Measurements from ENCODE around the gene ATP11B. TPM values are rescaled to one million over a fixed set of nuclear protein-coding genes. Genes with fewer than 3 reads are reported as not detected.

ATP11B gene
- total RNA-seq, 2 donors from 2014 or later: 91.1 to 105 TPM

DNA sequence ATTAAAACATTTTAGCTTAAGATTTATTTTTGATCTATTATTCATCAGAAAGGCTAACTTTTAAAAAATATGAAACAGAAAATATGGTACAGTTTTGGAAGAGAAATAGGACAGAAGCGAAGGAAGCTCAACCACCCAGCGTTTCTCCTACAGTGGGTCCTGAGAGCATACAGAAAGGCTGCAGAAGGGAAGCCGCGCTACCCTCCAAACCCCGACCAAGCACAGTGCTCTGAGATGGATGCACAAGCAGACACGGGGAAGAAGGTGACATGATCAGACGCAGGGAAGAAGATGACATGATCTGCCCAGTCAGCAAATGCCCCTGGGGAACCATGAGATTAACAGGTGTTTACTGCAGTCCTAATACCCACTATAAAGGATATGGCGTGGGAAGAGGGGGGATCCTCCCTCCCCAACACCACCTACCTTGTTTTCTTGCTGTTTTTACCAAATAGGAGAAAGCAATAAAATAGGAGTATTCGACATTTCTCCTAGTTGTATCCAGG, 172.6 kb downstream of the ATP11B start:
- no peaks in the 10 kb centered on the region for H3K27me3 Mint-ChIP-seq (ENCODE audit: low read depth)
- peaks cover 1 to 2% of the 10 kb centered on the region in 2 donors for H3K36me3 Mint-ChIP-seq (ENCODE audit: insufficient read depth in 2 of 2)
- no peaks in the 10 kb centered on the region for H3K9me3 Mint-ChIP-seq
- H3K4me3 Mint-ChIP-seq: peak overlapping the region; percentile 10 to 80
- H3K27ac Mint-ChIP-seq: peak overlapping the region; percentile 40
- ATAC-seq (replicated peaks in 1 of 2) (no peak), DNase-seq (no peak)
- H3K4me1 Mint-ChIP-seq (ENCODE audit: low read depth): peaks cover 50% of the 10 kb centered on the region

DNA sequence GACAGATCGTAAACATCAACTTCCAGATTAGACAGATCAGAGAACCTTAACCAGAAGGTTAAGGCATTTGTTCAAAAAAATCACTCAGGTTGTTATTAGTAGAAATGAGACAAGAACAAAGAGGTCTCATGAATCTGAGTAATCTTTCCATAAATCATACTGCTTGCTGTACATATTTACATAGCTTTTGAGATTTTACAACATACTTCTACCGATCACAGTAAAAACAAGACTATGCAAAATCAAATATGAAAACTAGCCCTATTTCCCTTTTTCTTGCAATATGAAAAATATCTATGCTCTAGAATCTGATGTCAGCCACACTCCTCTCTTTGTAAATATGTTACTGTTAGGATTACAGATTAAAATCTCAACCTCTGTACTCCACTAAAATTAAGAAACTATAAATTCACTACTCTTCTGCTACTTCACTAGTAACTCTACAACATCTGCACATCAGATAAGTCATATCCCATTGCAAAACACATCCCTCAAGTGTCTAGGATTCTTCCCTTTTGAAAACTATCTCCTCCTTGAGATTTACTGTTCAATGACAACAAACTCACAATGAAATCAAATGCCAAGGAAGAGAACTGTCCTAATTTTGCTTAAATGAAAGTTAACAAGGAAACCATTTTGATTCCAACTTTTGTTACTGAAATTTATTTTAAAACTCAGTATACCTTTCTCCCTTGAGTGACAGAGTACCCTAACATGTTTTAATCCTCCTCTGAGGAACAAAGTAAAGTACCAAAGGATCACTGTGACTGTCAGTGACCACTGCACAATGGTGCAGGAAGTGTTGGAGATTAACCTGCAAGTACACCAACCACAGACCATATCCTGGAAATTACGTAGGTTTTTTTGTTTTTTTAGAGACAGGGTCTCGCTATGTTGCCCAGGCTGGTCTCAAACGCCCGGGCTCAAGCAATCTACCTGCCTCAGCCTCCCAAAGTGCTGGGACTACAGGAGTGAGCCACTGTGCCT, 174.2 kb downstream of the ATP11B start:
- no peak for DNase-seq
- peaks cover 63% of the 10 kb centered on the region for H3K4me1 Mint-ChIP-seq (ENCODE audit: low read depth)

DNA sequence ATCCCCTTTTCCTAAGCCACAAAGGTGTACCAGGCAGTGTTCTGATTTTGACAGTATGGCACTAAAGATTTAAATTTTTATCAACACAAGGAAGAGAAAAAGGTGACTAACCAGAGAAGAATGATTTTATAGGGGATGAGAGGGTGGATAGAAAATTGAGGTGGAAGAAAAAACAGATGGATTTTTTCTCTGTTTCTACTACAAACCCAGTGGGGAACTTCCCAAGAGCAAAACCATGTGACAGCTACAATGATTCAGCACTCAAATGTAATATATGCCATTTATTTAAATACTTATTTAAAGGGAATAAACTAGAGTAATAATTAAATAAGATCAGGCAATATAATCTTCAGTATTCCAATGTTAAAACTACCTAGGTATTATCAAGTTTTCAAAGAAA, 176.0 kb downstream of the ATP11B start:
- no peak for DNase-seq
- Mint-ChIP-seq H3K36me3 (ENCODE audit: insufficient read depth in 2 of 2) (peaks cover 0 to 2% of the 10 kb centered on the region in 2 donors), H3K27me3 (ENCODE audit: low read depth) (no peaks in the 10 kb centered on the region), H3K4me1 (ENCODE audit: low read depth) (peaks cover 65% of the 10 kb centered on the region), H3K4me3 (peak overlapping the region in 1 of 2 donors; percentile 45), H3K9me3 (no peaks in the 10 kb centered on the region), H3K27ac (peak overlapping the region; percentile 61)
- no peak for ATAC-seq (replicated peaks in 1 of 2)

More for the DNA sequence above, 174.2 kb downstream of the ATP11B start:
- no peaks in the 10 kb centered on the region for H3K9me3 Mint-ChIP-seq
- peak overlapping the region; percentile 85 for H3K27ac Mint-ChIP-seq
- H3K27me3 Mint-ChIP-seq (ENCODE audit: low read depth): no peaks in the 10 kb centered on the region
- ATAC-seq (replicated peaks in 1 of 2): peak; percentile 79 to 83
- H3K4me3 Mint-ChIP-seq: peak overlapping the region; percentile 46 to 80
- peaks cover 1 to 2% of the 10 kb centered on the region in 2 donors for H3K36me3 Mint-ChIP-seq (ENCODE audit: insufficient read depth in 2 of 2)

DNA sequence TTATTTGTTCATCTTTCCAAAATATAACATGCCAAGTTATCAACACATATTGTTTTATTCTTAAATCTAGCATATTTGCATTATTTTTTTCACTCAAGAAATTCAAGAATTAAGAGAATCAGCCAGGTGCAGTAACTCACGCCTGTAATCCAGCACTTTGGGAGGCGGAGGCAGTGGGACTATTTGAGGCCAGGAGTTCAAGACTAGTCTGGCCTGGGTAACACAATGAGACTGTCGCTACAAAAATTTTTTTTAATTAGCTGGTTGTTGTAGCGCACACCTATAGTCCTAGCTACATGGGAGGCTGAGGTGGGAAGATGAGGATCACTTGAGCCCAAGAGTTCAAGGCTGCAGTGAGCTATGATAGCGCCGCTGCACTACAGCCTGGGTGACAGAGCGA, 176.5 kb downstream of the ATP11B start:
- Mint-ChIP-seq H3K27ac (no peak overlapping the region), H3K4me1 (ENCODE audit: low read depth) (peaks cover 65% of the 10 kb centered on the region), H3K4me3 (no peak overlapping the region), H3K36me3 (ENCODE audit: insufficient read depth in 2 of 2) (peaks cover 0 to under 1% of the 10 kb centered on the region in 2 donors), H3K9me3 (no peaks in the 10 kb centered on the region), H3K27me3 (ENCODE audit: low read depth) (no peaks in the 10 kb centered on the region)
- no peak for ATAC-seq (replicated peaks in 1 of 2)
- DNase-seq: no peak

DNA sequence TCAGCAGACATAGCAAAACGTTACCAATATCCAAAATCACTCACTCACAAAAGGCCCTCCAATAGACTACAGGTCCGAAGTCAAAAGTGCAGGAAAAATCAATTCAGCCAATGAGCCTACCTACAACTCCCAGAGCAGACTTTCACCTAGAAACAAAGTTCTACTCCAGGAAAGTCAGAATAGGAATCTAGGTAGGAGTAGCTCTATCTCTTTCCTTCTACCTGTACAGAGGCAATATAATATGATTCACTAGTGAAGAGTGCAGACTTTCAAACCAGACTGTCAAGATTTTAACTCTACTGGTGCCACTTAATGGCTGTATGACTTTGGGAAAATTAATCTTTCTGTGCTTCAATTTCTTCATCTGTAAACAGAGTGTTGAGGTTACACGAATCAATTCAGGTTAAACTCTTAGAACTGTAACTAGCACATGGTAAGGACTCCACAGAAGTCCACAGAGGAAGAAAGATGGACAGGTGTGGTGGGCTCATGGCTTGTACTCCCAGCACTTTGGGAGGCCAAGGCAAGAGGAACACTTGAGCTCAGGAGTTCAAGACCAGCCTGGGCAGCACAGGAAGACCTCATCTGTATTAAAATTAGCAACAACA, 177.6 kb downstream of the ATP11B start:
- no peaks in the 10 kb centered on the region for H3K9me3 Mint-ChIP-seq
- peaks cover 65% of the 10 kb centered on the region for H3K4me1 Mint-ChIP-seq (ENCODE audit: low read depth)
- H3K36me3 Mint-ChIP-seq (ENCODE audit: insufficient read depth in 2 of 2): no peaks in the 10 kb centered on the region
- H3K27me3 Mint-ChIP-seq (ENCODE audit: low read depth): no peaks in the 10 kb centered on the region
- DNase-seq: no peak
- ATAC-seq (replicated peaks in 1 of 2): no peak
- no peak overlapping the region for H3K27ac Mint-ChIP-seq
- H3K4me3 Mint-ChIP-seq: no peak overlapping the region

Other genes starting within 250 kb of the ATP11B start
- 10 to 100 TPM; 43.6 to 44.6 TPM for gene DCUN1D1, start 187.0 kb downstream of the ATP11B start, total RNA-seq

Measured in activated T-cell treated with anti-CD3 and anti-CD28 coated beads, Interleukin-2, amount 50 U/mL, for 72 hours (primary cell).